GM12864 (cell line): ENCODE data around the gene ANXA2R.
"Not testable (repeated sequence)": the region's sequence is repeated elsewhere in the genome, so short reads cannot be mapped to it uniquely, and the experiment has no call there.

Experiments
- DNase-seq: peaks from one replicate; pipeline ENCODE4 v3.0.0-alpha.2; 2011; ENCODE audit warnings: low read depth
- H3K4me3 ChIP-seq: 2 replicates; pipeline ENCODE4 v1.5.1; 2011; ENCODE audit warnings: mild to moderate bottlenecking, low read depth, low read length, control low read depth
- CTCF ChIP-seq: IDR thresholded peaks from 2 replicates; pipeline ENCODE4 v1.5.1; 2011; ENCODE audit warnings: low read depth, mild to moderate bottlenecking, moderate library complexity, low read length, control low read depth, inconsistent platforms; ENCODE audit errors: missing control alignments

ANXA2R gene

GRCh38 chr5:43036856-43037635, 3.1 kb downstream of the ANXA2R start:
- TF ChIP-seq CTCF, result no peak
- no peak overlapping the region for H3K4me3 ChIP-seq
- DNase-seq, result no peak

- DNase-seq, result no peak
- H3K4me3 ChIP-seq, result no peak overlapping the region
- no peak for TF ChIP-seq CTCF
Observed at GRCh38 chr5:43036409-43036808, 3.7 kb downstream of the ANXA2R start.

GRCh38 chr5:43034591-43034968, 5.5 kb downstream of the ANXA2R start:
- DNase-seq, result no peak
- no peak for TF ChIP-seq CTCF
- H3K4me3 ChIP-seq, result no peak overlapping the region

GRCh38 chr5:43033841-43034590, 6.1 kb downstream of the ANXA2R start:
- no peak for TF ChIP-seq CTCF
- H3K4me3 ChIP-seq, result no peak overlapping the region
- DNase-seq, result no peak

GRCh38 chr5:43027054-43027785, 12.9 kb downstream of the ANXA2R start:
- DNase-seq, result no peak
- TF ChIP-seq CTCF, result no peak
- H3K4me3 ChIP-seq, result no peak overlapping the region

GRCh38 chr5:43025184-43025950, 14.8 kb downstream of the ANXA2R start:
- DNase-seq, result not testable (repeated sequence)

More at GRCh38 chr5:43025184-43025950, 14.8 kb downstream of the ANXA2R start:
- not testable (repeated sequence) for H3K4me3 ChIP-seq
